WI38 (cell line): ENCODE measurements around the gene CELF2.

Source experiments
- H3K4me3 ChIP-seq: 2 replicates; pipeline ENCODE4 v1.5.1; 2011; ENCODE audit warnings: low read depth, mild to moderate bottlenecking, control low read depth, low read length
- TF ChIP-seq, protein P1 (sequence below): IDR thresholded peaks from 2 replicates; pipeline ENCODE4 v1.5.1; 2012; ENCODE audit warnings: low read depth, mild to moderate bottlenecking, control low read depth, low read length

The CELF2 gene

DNA sequence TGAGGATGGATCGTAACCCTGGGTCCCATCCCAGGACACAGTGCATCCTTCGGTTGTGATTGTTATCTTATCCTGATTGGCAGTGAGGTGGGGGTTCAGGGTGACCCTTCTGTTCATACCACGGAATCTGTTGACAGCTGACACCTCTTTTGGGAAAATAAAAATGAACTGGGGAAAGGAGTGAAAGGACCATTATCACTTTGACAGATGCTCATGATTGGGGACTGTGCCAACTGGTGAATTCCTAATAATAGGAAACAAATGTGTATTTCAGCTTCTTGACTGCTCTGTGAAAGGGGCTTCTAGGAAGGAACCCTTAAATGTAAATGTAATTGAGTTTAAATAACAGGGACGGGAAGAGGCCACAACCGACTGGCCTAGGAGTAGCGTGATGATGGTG lies 65.4 kb downstream of the CELF2 start:
- TF ChIP-seq, protein P1, sequence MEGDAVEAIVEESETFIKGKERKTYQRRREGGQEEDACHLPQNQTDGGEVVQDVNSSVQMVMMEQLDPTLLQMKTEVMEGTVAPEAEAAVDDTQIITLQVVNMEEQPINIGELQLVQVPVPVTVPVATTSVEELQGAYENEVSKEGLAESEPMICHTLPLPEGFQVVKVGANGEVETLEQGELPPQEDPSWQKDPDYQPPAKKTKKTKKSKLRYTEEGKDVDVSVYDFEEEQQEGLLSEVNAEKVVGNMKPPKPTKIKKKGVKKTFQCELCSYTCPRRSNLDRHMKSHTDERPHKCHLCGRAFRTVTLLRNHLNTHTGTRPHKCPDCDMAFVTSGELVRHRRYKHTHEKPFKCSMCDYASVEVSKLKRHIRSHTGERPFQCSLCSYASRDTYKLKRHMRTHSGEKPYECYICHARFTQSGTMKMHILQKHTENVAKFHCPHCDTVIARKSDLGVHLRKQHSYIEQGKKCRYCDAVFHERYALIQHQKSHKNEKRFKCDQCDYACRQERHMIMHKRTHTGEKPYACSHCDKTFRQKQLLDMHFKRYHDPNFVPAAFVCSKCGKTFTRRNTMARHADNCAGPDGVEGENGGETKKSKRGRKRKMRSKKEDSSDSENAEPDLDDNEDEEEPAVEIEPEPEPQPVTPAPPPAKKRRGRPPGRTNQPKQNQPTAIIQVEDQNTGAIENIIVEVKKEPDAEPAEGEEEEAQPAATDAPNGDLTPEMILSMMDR: no peak

DNA sequence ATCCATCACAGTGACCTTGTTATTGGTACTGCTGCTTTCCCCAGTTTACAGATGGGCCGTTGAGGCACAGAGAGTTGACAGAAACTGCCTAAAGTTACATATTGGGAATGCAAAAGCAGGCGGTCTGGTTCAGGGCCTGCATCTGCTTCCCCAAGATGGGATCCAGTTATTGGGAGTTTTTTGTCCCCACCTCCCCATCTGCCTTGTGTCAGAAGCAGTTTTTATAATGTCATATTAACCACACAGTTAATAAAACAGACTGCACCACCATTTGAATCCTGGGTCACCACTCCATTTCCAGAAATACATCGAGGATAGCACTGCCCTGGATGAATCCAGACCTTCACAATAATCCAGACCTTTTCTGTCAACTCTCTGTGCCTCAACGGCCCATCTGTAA lies 67.9 kb downstream of the CELF2 start:
- TF ChIP-seq, protein P1: no peak
- no peak overlapping the region for H3K4me3 ChIP-seq

More for the DNA sequence above, 65.4 kb downstream of the CELF2 start:
- H3K4me3 ChIP-seq: no peak overlapping the region

DNA sequence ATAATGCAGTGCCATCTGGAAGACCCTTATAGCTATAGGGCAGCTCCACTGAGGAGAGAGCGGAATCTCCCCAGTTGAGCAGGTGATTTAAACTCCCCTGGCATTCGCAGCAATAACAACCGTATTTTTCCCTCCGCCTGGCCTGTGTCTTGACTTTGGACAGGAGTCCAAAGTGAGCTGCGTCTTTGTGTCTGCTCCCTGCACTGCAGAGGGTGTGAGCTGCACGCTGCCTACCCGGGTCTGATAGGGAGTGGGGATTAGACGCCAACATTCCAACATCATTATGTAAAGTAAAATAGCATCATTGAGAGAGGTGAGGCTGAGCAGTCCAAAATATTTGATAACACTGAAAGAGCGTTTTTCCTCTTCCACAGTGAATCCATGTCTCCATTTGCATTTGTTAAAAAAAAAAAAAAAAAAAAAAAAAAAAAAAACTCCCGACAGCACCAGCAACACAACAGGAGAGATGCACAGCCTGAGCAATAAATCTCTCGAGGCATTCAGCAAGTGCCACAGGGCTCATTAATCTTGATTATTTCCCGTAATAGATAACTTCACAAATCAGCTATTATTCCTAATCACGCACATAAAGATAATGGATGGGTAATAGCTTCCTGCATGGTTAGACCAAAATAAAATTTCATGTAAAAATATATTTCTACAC lies 68.6 kb downstream of the CELF2 start:
- no peak overlapping the region for H3K4me3 ChIP-seq
- TF ChIP-seq, protein P1: no peak

DNA sequence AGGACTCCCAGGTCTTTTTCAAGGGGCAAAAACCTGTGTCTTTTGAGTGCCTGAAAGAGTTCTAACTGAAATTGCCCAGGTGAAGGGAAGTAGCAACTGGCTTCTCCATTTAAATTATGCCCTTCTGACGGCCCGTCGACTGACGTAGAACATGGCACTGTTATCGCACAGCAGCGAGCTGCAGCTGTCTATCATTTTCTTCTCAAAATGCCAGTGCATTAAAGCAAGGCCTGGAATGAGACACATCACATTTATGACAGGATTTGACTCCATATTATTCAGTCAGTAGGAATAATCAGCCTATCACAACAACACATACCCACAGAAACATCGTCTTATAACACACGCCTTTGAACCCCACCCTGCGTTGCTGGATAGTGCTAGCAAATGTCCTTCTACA lies 69.7 kb downstream of the CELF2 start:
- H3K4me3 ChIP-seq: no peak overlapping the region
- TF ChIP-seq, protein P1: no peak

DNA sequence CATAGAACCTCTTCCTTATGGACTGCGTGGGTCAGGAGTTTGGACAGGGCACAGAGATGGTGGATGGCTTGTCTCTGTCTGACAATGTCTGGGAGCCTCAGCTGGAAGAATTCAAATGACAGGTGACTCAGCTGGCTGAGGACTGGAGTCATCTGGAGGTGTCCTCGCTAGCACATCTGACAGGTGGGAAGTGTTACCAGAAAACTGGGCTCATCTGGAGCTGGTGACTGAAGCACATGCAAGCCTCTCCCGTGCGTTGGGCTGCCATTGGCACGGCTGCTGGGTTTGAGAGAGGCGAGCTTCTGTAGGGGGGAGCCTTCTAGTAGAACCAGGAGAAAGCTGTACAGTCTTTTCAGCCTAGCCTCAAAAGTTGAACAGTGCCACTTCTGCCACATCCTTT lies 71.0 kb downstream of the CELF2 start:
- TF ChIP-seq, protein P1: no peak
- no peak overlapping the region for H3K4me3 ChIP-seq

DNA sequence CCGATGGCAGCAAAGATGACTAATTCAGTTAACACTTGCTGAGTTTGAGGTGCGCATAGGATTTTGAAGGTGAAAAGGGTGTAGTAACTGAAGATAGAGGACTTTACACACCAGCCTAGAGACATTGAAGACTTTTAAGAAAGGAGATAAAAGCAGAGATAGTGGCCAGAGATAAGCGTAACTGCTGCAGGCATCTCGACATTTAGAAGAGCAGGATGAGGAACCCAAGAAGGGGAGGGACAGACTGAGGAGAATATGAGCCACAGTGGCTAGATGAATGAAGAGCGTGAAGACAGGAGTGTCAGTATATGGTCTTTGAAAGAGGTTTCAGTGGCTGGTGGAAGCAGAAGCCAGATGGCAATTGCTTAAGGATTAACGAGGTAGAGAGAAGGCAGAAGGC lies 71.6 kb downstream of the CELF2 start:
- TF ChIP-seq, protein P1: no peak
- no peak overlapping the region for H3K4me3 ChIP-seq

DNA sequence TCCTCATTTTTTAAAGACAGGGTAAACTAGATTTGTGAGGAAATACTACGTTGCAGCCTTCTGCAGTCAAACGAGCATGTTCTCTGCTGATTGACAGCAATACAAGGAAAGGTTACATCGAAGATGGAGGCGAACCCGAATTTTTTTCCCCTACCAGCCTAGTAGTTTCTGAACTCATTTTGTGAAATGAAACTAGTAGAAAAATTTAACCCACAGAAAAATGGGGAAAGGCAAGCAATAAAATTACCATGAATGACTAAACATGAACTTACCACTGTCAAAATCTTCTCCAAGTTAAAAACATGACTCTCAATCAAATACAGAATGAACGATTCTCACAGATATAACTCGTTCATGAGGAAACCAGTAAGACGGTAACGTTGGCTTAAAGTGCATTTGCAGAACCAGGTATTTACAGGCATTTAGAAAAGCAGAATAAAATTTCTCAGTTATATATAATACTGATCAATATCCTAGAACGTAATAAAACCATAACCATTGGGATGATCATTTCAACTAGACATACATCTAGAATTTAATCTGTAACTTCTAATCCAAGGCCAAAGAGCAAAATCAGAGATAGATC lies 73.9 kb downstream of the CELF2 start:
- H3K4me3 ChIP-seq: no peak overlapping the region
- TF ChIP-seq, protein P1: no peak
